ENCODE results near the gene SLC24A1. TPM values are rescaled to one million over a fixed set of nuclear protein-coding genes. Genes with fewer than 3 reads are reported as not detected.

SLC24A1 gene
- total RNA-seq, 4 donors from 2014 or later, result 1.7 to 5.8 (median 3.6) TPM

- DNase-seq, result no peak
- intact Hi-C loops (cut with DNase I), result no loop called here
- no peak for TF ChIP-seq CTCF (IDR thresholded peaks at IDR 0.05)
- no peak for TF ChIP-seq POLR2A (IDR thresholded peaks at IDR 0.05)
- H3K27ac ChIP-seq, result no peak overlapping the region
- no peaks in the 10 kb centered on the region for H3K36me3 ChIP-seq
- H3K9me3 ChIP-seq, result no peaks in the 10 kb centered on the region
- H3K4me3 ChIP-seq, result no peak overlapping the region
- no peaks in the 10 kb centered on the region for H3K27me3 ChIP-seq
- 77 to 79% methylated on average over 2 of the region's 2 CpGs for WGBS, 2 donors
- H3K4me1 ChIP-seq, result no peaks in the 10 kb centered on the region
Observed at GRCh38 chr15:65682404-65682911, 60.7 kb downstream of the SLC24A1 start.

GRCh38 chr15:65688462-65688861, 66.7 kb downstream of the SLC24A1 start:
- intact Hi-C loops (cut with DNase I), result no loop called here
- 85 to 93% methylated on average over 1 of the region's 1 CpG for WGBS, 2 donors
- Histone ChIP-seq H3K4me1 (no peaks in the 10 kb centered on the region), H3K9me3 (no peaks in the 10 kb centered on the region), H3K27ac (no peak overlapping the region), H3K4me3 (no peak overlapping the region), H3K36me3 (peaks cover 0 to 43% (median 14%) of the 10 kb centered on the region in 3 donors), H3K27me3 (no peaks in the 10 kb centered on the region)
- DNase-seq, result no peak
- TF ChIP-seq POLR2A (IDR thresholded peaks at IDR 0.05), result no peak

GRCh38 chr15:65690173-65690572, 68.4 kb downstream of the SLC24A1 start:
- TF ChIP-seq POLR2A (IDR thresholded peaks at IDR 0.05) (no peak), CTCF (IDR thresholded peaks at IDR 0.05) (no peak)
- WGBS, 2 donors, result 63 to 81% methylated on average over 1 of the region's 1 CpG
- Histone ChIP-seq H3K9me3 (no peaks in the 10 kb centered on the region), H3K27ac (no peak overlapping the region), H3K4me1 (no peaks in the 10 kb centered on the region), H3K27me3 (no peaks in the 10 kb centered on the region), H3K4me3 (no peak overlapping the region), H3K36me3 (peaks cover 0 to 59% (median 14%) of the 10 kb centered on the region in 3 donors)
- DNase-seq, result no peak
- intact Hi-C loops (cut with DNase I), result no loop called here

- Histone ChIP-seq H3K27ac (no peak overlapping the region), H3K4me3 (no peak overlapping the region), H3K4me1 (no peaks in the 10 kb centered on the region), H3K9me3 (no peaks in the 10 kb centered on the region), H3K27me3 (no peaks in the 10 kb centered on the region), H3K36me3 (peaks cover 0 to 65% (median 14%) of the 10 kb centered on the region in 3 donors)
- intact Hi-C loops (cut with DNase I), result no loop called here
- TF ChIP-seq CTCF (IDR thresholded peaks at IDR 0.05) (no peak), POLR2A (IDR thresholded peaks at IDR 0.05) (no peak)
- DNase-seq, result no peak
- 85 to 87% methylated on average over 4 of the region's 4 CpGs for WGBS, 2 donors
Observed at GRCh38 chr15:65690778-65691177, 69.0 kb downstream of the SLC24A1 start.

GRCh38 chr15:65695081-65695480, 73.3 kb downstream of the SLC24A1 start:
- Histone ChIP-seq H3K27ac (no peak overlapping the region), H3K4me3 (no peak overlapping the region), H3K36me3 (peaks cover 0 to 77% (median 5%) of the 10 kb centered on the region in 3 donors), H3K27me3 (no peaks in the 10 kb centered on the region), H3K9me3 (no peaks in the 10 kb centered on the region), H3K4me1 (no peaks in the 10 kb centered on the region)
- no peak for DNase-seq
- 91% methylated on average over 2 of the region's 2 CpGs for WGBS, 2 donors
- intact Hi-C loops (cut with DNase I), result no loop called here
- TF ChIP-seq POLR2A (IDR thresholded peaks at IDR 0.05), result no peak
- no peak for TF ChIP-seq CTCF (IDR thresholded peaks at IDR 0.05)

Small RNA genes lying within 50 kb of the gene (small RNA-seq; reads per million reads assigned to genes)
- gene SNORD13E, result 0 reads per million in 4 donors

Other genes starting within 250 kb of the SLC24A1 start
- gene IGDCC3, start 243.9 kb upstream of the SLC24A1 start, total RNA-seq, result not detected
- 1 to 10 TPM in 1 of 4 donors, under 1 TPM in 3; 0.12 to 2.7 (median 0.26) TPM for gene IGDCC4, start 199.0 kb upstream of the SLC24A1 start, total RNA-seq
- 10 to 100 TPM; 19.8 to 30.5 (median 21.8) TPM for gene DPP8, start 104.2 kb upstream of the SLC24A1 start, total RNA-seq
- gene HACD3, start 91.5 kb upstream of the SLC24A1 start, total RNA-seq, result 10 to 100 TPM; 14.7 to 53.2 (median 32.9) TPM
- gene INTS14, start 10.8 kb upstream of the SLC24A1 start, total RNA-seq, result 10 to 100 TPM; 16.5 to 38.7 (median 26.7) TPM
- gene DENND4A, start 170.4 kb downstream of the SLC24A1 start, total RNA-seq, result 10 to 100 TPM in 2 of 4 donors, 1 to 10 TPM in 2; 5.9 to 22.3 (median 10.9) TPM
- gene RAB11A, start 247.6 kb downstream of the SLC24A1 start, total RNA-seq, result 100 to 1,000 TPM; 246 to 604 (median 518) TPM

Measured in esophagus squamous epithelium (tissue), 5 donors.